Superior temporal gyrus (tissue), 1 donor: ENCODE data around the gene CCSER1.
"Not testable (repeated sequence)": the region's sequence is repeated elsewhere in the genome, so short reads cannot be mapped to it uniquely, and the experiment has no call there.

ENCODE experiments used
- DNase-seq: peaks from one replicate; pipeline ENCODE4 v3.0.0-alpha.2; 2016; ENCODE audit errors: extremely low spot score

Gene CCSER1

GRCh38 chr4:91362125-91362524 is 1234.9 kb downstream of the CCSER1 start:
- DNase-seq: no peak

- no peak for DNase-seq
Measured at GRCh38 chr4:91366554-91366953, 1239.4 kb downstream of the CCSER1 start.

GRCh38 chr4:91369116-91369515 is 1241.9 kb downstream of the CCSER1 start:
- DNase-seq: no peak

GRCh38 chr4:91373546-91373945 is 1246.4 kb downstream of the CCSER1 start:
- DNase-seq: no peak

GRCh38 chr4:91405431-91405830 is 1278.2 kb downstream of the CCSER1 start:
- DNase-seq: not testable (repeated sequence)

- DNase-seq: no peak
Measured at GRCh38 chr4:91422011-91422410, 1294.8 kb downstream of the CCSER1 start.

GRCh38 chr4:91426725-91427124 is 1299.5 kb downstream of the CCSER1 start:
- no peak for DNase-seq

- no peak for DNase-seq
Measured at GRCh38 chr4:91427171-91427570, 1300.0 kb downstream of the CCSER1 start.

- no peak for DNase-seq
Measured at GRCh38 chr4:91434631-91435030, 1307.4 kb downstream of the CCSER1 start.

GRCh38 chr4:91436556-91436955 is 1309.4 kb downstream of the CCSER1 start:
- no peak for DNase-seq

- DNase-seq: no peak
Measured at GRCh38 chr4:91447168-91447567, 1320.0 kb downstream of the CCSER1 start.

GRCh38 chr4:91448668-91449330 is 1321.6 kb downstream of the CCSER1 start:
- no peak for DNase-seq

- DNase-seq: no peak
Measured at GRCh38 chr4:91454111-91454510, 1326.9 kb downstream of the CCSER1 start.

- DNase-seq: not testable (repeated sequence)
Measured at GRCh38 chr4:91462566-91462965, 1335.4 kb downstream of the CCSER1 start.

- no peak for DNase-seq
Measured at GRCh38 chr4:91470671-91471070, 1343.5 kb downstream of the CCSER1 start.

- no peak for DNase-seq
Measured at GRCh38 chr4:91471280-91471679, 1344.1 kb downstream of the CCSER1 start.

- no peak for DNase-seq
Measured at GRCh38 chr4:91472046-91472445, 1344.9 kb downstream of the CCSER1 start.

GRCh38 chr4:91485415-91485814 is 1358.2 kb downstream of the CCSER1 start:
- DNase-seq: no peak

GRCh38 chr4:91488946-91489345 is 1361.8 kb downstream of the CCSER1 start:
- DNase-seq: no peak

GRCh38 chr4:91497892-91498291 is 1370.7 kb downstream of the CCSER1 start:
- no peak for DNase-seq

GRCh38 chr4:91502365-91502764 is 1375.2 kb downstream of the CCSER1 start:
- no peak for DNase-seq

- DNase-seq: no peak
Measured at GRCh38 chr4:91513326-91513725, 1386.1 kb downstream of the CCSER1 start.

- DNase-seq: no peak
Measured at GRCh38 chr4:91519155-91519554, 1392.0 kb downstream of the CCSER1 start.

GRCh38 chr4:91525621-91526020 is 1398.4 kb downstream of the CCSER1 start:
- DNase-seq: no peak
